Activated B cell treated with CpG ODN at 0.5 μM for 24 hours (primary cell): ENCODE results near the gene PUM2. TPM values are rescaled to one million over a fixed set of nuclear protein-coding genes. Genes with fewer than 3 reads are reported as not detected.

Source experiments
- ATAC-seq: fragments of 200-7000 bp; cut with Tn5 transposase; one replicate; pipeline ENCODE4 v1.10.0; 2021; ENCODE audit warnings: low read depth, mild to moderate bottlenecking, moderate library complexity
- CTCF ChIA-PET: fragments of 350-600 bp; sonication (Branson Sonifier 250); formaldehyde crosslinking; loops from one replicate; lab custom pipeline; 2021; ENCODE audit warnings: antibody characterized with exemption; lab: Charles Lee
- POLR2A ChIA-PET: fragments of 350-600 bp; sonication (Branson Sonifier 250); formaldehyde crosslinking; loops from one replicate; lab custom pipeline; 2021; ENCODE audit warnings: antibody characterized with exemption; lab: Charles Lee
- DNase-seq: peaks from one replicate; pipeline ENCODE4 v3.0.0; 2022
- H3K27ac Mint-ChIP-seq: one replicate; pipeline ENCODE4 v1.8.0; 2020; ENCODE audit warnings: mixed read lengths
- H3K27me3 Mint-ChIP-seq: one replicate; pipeline ENCODE4 v1.8.0; 2021; ENCODE audit warnings: mixed read lengths
- H3K36me3 Mint-ChIP-seq: one replicate; pipeline ENCODE4 v1.8.0; 2021; ENCODE audit warnings: low read depth, mixed read lengths
- H3K4me1 Mint-ChIP-seq: one replicate; pipeline ENCODE4 v1.8.0; 2021; ENCODE audit warnings: mixed read lengths
- H3K4me3 Mint-ChIP-seq: one replicate; pipeline ENCODE4 v1.8.0; 2020; ENCODE audit warnings: mild to moderate bottlenecking, mixed read lengths
- H3K9me3 Mint-ChIP-seq: one replicate; pipeline ENCODE4 v1.8.0; 2020; ENCODE audit warnings: mixed read lengths
- CTCF ChIP-seq: fragments of 200-600 bp; IDR thresholded peaks from one replicate; pipeline ENCODE4 v1.8.0; 2022; ENCODE audit warnings: antibody characterized with exemption, mild to moderate bottlenecking
- intact Hi-C: fragments of 100-400 bp; cut with micrococcal nuclease; formaldehyde crosslinking; loops from one replicate; pipeline ENCODE4 v1.15.1; 2024
- total RNA-seq: library from RNA; stranded (reverse); gene quantifications from 2 replicates; pipeline ENCODE4 v1.2.3, GENCODE V29; 2022

PUM2 gene
- total RNA-seq, 1 donor from 2014 or later = 110 TPM

DNA sequence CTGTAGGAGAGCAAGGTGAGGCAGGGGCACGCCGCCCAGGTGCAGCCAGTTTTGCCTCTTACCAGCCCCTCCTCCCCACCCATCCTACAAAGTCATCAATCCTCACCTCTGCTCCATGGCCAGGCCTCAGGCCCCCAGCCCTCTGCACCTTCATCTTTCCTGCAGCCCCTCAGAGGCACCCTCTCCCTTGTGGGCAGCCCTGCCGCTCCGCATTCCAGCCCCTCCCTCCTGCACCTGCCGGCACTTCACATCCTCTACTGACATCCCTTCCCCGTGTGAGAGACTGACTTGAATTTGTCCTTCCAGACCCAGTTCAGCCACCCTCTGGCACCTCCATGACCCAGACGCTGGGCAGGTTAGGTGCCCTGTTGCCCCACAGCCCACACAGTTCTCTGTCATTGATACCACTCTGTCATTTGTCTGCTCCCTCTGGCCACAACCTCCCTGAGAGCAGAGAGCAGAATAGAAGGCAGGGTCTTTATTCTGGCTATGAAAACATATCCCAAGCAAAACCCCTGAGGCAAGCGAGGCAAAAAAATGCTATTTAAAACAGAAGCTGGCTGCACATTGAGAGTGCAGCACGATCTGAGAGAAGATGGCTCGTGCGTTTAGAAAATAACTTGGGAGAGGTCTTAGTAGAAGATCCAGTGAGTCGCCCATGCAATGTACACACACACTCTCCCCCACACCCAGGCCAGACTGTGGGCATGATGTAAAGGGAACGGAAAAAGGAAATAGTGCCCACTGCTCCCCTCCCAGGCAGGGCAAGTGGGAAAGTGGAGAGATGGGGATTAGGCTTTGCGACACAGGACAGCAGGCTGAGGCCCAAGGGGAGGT, 151.6 kb downstream of the PUM2 start:
- no peaks in the 10 kb centered on the region for H3K36me3 Mint-ChIP-seq
- no peaks in the 10 kb centered on the region for H3K4me1 Mint-ChIP-seq
- TF ChIP-seq CTCF = no peak
- no peak overlapping the region for H3K4me3 Mint-ChIP-seq
- ATAC-seq (no peak), DNase-seq (no peak)
- POLR2A ChIA-PET = no interaction called here
- no peak overlapping the region for H3K27ac Mint-ChIP-seq
- intact Hi-C loops = no loop called here
- H3K9me3 Mint-ChIP-seq = no peaks in the 10 kb centered on the region
- CTCF ChIA-PET = no interaction called here
- no peaks in the 10 kb centered on the region for H3K27me3 Mint-ChIP-seq

Other genes with a start within 250 kb of the PUM2 start
- gene SDC1, start 125.7 kb downstream of the PUM2 start, total RNA-seq = not detected in 2 replicates
- gene RHOB, start 96.2 kb upstream of the PUM2 start, total RNA-seq = 11.0 and 12.9 TPM in 2 replicates